Coronary artery (tissue), 2 donors: ENCODE data around the gene SULF2.

Experiments
- DNase-seq: peaks from one replicate; pipeline ENCODE4 v3.0.0-alpha.2; 2017; ENCODE audit warnings: low spot score
- H3K27ac ChIP-seq, 2 donors: fragments of 200-600 bp; sonication (generic); one replicate each; pipeline ENCODE4 v1.5.1; 2016 to 2019
- H3K4me3 ChIP-seq: fragments of 200-600 bp; sonication (generic); 2 replicates; pipeline ENCODE4 v1.5.1; 2016; ENCODE audit warnings: mild to moderate bottlenecking, moderate library complexity
- TF ChIP-seq, protein P1 (sequence below): fragments of 200-600 bp; sonication (generic); IDR thresholded peaks from one replicate; pipeline ENCODE4 v1.5.1; 2019; ENCODE audit warnings: antibody characterized with exemption

The SULF2 gene

GRCh38 chr20:47740862-47741184 is 44.5 kb downstream of the SULF2 start:
- H3K27ac ChIP-seq: no peak overlapping the region
- TF ChIP-seq, protein P1, sequence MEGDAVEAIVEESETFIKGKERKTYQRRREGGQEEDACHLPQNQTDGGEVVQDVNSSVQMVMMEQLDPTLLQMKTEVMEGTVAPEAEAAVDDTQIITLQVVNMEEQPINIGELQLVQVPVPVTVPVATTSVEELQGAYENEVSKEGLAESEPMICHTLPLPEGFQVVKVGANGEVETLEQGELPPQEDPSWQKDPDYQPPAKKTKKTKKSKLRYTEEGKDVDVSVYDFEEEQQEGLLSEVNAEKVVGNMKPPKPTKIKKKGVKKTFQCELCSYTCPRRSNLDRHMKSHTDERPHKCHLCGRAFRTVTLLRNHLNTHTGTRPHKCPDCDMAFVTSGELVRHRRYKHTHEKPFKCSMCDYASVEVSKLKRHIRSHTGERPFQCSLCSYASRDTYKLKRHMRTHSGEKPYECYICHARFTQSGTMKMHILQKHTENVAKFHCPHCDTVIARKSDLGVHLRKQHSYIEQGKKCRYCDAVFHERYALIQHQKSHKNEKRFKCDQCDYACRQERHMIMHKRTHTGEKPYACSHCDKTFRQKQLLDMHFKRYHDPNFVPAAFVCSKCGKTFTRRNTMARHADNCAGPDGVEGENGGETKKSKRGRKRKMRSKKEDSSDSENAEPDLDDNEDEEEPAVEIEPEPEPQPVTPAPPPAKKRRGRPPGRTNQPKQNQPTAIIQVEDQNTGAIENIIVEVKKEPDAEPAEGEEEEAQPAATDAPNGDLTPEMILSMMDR: no peak
- no peak for DNase-seq
- no peak overlapping the region for H3K4me3 ChIP-seq

DNA sequence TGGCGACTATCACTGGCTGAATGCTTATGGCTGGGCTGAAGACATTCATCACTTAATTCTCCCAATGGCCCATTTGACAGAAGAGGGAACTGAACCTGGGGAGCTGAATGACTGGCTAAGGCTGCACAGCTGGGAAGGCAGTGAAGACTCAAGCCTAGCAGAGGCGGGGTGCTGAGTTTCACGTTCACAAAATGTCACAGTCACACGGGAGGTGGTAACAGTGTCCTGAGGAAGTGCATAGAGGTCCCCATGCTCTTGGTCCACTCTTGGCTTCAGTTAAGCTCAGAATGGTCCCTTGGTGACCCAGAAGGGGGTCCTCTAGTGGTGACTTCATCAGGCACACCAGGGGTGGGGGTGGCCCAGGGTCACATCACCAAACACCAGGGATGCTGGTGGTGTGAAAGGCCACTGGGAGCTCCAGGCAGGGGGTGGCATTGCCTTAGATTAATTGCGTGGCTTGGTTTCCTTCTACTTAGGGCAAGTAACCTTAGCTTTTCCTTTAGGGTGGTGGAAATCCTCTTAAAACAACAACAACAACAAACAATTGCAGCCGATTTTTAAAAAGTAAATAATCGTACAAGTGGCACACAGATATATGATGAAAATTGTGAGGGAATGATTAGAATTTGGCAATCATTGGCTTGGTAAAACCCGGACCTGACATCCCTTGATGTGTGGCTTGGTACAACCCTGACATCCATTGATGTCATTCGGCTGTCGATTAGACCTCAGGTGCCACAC is 45.0 kb downstream of the SULF2 start:
- H3K27ac ChIP-seq: no peak overlapping the region
- DNase-seq: no peak
- no peak overlapping the region for H3K4me3 ChIP-seq
- TF ChIP-seq, protein P1: no peak

GRCh38 chr20:47737923-47738322 is 47.4 kb downstream of the SULF2 start:
- H3K27ac ChIP-seq: no peak overlapping the region
- no peak overlapping the region for H3K4me3 ChIP-seq
- no peak for DNase-seq
- TF ChIP-seq, protein P1: no peak

- DNase-seq: no peak
- Histone ChIP-seq H3K4me3 (no peak overlapping the region), H3K27ac (no peak overlapping the region)
- TF ChIP-seq, protein P1: no peak
Observed at GRCh38 chr20:47736570-47737152, 48.6 kb downstream of the SULF2 start.

DNA sequence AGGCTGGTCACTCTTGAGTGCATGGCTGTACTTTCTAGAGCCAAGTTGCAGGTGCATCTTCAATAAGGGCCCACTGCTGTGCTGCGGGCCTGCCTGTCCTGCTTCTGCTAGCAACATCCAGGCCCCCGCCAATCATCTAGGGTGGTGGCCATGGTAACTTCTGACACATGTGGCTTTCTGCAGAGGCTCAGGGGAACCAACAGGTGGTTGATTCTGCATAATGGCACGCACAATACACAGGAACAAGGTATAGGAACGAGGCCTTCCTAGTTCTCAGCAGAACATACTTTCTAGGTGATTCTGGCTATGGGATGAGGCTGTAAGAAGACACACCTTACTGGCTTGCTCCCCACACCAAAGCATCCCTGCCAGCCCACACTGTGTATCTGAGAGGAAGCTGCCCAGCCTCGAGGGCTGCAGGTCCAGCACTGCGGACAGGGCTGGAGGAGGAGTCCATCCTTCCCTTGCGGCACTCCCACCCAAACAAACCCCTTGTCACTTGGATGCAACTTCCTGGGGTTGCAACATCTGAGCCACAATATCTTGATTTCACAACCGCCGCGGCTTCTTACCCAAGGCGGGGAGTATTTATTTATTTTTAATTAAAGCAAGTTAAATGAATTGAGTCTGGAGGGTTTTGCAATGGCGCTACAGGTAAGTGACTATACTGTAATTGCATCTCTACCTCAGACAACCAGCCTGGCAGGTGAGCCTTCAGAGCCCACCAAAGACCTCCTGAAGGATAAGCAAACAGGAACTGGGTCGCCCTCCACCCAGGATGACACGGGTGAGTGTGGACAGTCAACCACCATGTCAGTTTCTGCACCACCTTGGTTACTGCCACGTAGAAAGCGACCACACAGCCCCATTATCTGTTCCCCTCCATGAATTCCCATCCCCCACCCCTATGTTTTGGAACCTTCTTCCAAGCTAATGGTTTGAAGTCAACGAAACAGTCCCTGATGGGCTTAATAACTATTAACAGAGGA is 49.6 kb downstream of the SULF2 start:
- TF ChIP-seq, protein P1: no peak
- H3K4me3 ChIP-seq: no peak overlapping the region
- no peak for DNase-seq
- no peak overlapping the region for H3K27ac ChIP-seq

DNA sequence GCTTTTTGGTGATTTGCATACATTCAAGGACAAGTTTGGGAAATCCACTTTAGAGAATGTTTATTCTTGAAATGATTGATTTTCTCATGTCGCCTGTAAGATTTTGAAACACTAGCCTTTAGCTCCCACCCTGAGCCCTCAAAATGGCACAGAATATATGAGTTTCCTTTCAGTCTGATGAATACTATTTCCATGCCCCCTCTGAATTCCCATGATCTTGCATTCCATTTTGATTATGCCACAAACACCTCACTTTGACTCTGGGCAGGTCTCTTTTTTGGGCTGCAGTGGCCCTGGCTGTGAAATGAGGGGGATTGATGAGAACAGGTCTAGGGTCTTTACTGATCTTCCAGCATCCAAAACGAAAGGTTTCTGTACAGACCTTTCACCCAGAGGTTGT is 50.4 kb downstream of the SULF2 start:
- no peak overlapping the region for H3K27ac ChIP-seq
- TF ChIP-seq, protein P1: no peak

More for the DNA sequence above, 50.4 kb downstream of the SULF2 start:
- H3K4me3 ChIP-seq: no peak overlapping the region
- DNase-seq: no peak
